Hematopoietic multipotent progenitor cell treated with erythropoietin and hydrocortisone succinate and interleukin-3 and kit ligand, for 4 days (in vitro differentiated cells): ENCODE measurements around the gene NTRK3.

ENCODE experiments used
- DNase-seq: peaks from one replicate; pipeline ENCODE4 v3.0.0-alpha.2; 2015

The NTRK3 gene

DNA sequence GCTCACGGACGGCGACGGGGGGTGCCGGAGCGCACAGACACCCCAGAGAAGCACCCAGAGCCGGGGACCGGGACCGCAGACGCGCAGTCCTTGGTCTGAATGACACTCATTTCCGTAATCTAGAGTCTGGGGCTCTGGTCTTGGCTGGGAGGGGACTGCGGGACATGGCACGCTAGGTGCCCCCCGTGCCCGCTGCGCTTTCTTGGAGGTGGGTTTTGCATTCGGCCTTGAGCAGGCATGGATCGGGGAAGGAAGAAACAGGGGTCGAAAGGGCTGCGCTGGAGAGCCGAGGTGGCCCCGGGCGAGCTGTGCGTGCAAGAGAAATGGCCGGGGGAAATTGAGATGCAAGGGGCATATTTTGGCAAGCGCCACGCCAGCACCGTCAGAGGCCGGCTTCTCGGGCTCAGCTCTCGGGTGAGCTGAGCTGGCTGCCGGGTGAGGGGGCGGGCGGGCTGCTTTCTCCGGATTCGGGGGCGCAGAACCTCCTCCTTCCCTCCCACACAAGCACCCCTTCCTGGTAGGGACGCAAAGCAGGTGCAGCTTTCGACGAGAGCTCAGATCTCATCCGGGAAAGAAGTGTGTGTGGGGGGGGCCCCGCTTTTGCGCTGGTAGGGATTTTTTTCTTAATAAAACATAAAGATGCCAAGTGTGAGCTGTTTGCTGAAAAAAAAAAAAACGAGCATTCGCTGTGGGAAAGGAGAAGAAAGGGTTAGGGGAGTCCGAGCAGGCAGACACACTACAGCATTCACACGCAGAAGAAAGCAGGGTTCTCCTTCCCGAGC is 963 bp upstream of the NTRK3 start:
- DNase-seq = peak; percentile 11

- DNase-seq = no peak
These were observed 858 bp downstream of the NTRK3 start for GRCh38 chr15:88255484-88256278.

GRCh38 chr15:88255087-88255483 is 1.5 kb downstream of the NTRK3 start:
- no peak for DNase-seq

- DNase-seq = no peak
These were observed 4.1 kb downstream of the NTRK3 start for GRCh38 chr15:88252441-88252840.

- no peak for DNase-seq
These were observed 5.7 kb downstream of the NTRK3 start for GRCh38 chr15:88250826-88251225.

DNA sequence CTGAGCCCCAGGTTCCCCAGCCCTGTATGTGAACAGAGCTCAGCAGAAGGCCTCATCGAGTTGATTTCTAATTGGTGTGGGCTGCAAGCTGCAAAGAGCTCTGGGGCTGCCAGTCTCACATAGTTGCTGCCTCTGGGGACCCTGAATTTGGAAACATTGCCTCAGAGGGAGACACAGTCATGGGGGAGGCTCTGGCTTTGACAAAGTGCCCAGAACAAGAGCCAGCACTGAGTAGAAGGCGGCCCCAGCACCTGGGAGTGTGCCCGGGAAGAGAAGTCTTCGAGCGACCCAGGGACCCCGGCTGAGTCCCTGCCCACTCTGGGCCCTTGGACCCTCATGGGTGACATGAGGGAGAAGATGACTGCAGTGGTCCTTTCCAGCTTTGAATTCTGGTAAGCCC is 7.3 kb downstream of the NTRK3 start:
- DNase-seq = no peak

DNA sequence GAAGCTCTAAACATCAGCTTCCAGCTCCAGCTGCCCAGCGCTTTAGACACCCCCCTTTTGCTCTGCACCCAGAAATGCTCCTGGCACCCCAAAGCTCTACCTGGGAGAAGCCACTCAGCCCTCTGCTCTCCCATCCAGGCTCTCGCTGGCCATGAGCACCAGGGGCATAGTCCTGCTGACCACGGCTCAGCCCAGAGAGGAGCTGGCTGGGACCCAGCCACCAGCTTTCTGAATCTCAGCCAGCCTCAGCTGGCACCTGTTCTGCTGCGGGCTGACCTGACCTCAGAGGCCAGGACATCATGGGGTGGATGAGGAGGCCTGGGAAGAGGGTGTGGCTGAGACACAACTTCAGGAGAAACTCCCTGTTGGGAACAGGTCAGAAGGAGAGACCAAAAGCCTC is 8.6 kb downstream of the NTRK3 start:
- DNase-seq = no peak

- DNase-seq = peak; percentile 89
These were observed 9.7 kb downstream of the NTRK3 start for GRCh38 chr15:88246666-88247446.

DNA sequence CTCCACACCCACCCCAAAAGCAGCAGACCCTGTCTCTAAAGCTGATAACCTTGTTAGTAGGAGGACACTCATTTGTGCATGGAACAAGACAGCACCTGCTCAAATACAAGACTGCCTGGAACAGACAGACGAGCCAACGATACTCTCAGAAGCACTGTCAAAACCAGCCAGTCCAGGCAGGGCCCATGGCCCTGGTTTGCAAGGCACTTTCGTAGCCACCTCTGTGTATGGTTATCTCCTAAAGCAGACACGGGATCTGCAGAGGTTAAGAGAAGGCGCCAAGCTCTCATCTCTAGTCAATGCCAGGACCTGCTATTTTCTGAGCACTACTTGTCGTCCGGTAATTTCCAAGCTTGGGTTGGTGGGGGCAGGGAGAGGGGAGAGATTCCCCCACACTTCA is 10.5 kb downstream of the NTRK3 start:
- DNase-seq = no peak

DNA sequence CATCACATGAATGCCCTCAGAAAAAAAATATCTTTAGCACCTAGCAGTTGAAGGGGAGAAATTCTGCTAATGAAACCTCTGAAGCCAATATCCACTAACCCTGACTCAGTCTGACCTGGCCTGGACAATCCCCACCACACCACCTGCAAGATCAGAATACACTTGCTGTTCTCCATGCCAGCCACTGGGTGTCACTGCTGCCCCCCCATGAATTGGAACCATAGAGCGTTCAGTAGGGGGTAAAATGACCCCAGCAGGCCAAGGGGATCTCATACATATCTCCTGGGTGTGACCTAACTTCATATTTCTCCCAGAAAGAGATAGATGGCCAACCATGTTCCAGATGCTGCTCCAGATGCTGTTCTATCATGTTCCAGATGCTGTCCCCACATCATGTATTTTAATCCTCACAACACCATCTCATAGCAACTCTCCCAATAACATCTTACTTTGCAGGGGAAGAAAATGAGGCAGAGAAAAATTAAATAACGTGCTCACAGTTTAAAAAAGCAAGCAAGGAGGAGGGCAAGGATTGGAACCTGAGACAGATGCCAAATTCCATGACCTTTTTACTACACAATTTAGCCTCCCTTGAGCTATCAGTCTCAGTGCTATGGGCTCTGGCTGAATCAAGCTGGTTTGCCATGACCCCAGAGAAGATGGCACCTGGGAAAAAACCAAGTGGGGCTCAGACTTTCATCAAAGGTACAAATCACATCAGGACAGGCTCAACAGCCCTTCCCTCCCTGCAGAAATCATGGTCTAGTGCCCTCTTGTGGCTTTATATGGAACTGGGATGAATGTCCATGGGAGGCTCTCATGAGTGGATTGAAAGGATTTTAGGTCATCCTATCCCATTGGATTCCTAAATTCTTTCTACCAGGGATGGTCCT is 12.4 kb downstream of the NTRK3 start:
- peak; percentile 62 for DNase-seq

DNA sequence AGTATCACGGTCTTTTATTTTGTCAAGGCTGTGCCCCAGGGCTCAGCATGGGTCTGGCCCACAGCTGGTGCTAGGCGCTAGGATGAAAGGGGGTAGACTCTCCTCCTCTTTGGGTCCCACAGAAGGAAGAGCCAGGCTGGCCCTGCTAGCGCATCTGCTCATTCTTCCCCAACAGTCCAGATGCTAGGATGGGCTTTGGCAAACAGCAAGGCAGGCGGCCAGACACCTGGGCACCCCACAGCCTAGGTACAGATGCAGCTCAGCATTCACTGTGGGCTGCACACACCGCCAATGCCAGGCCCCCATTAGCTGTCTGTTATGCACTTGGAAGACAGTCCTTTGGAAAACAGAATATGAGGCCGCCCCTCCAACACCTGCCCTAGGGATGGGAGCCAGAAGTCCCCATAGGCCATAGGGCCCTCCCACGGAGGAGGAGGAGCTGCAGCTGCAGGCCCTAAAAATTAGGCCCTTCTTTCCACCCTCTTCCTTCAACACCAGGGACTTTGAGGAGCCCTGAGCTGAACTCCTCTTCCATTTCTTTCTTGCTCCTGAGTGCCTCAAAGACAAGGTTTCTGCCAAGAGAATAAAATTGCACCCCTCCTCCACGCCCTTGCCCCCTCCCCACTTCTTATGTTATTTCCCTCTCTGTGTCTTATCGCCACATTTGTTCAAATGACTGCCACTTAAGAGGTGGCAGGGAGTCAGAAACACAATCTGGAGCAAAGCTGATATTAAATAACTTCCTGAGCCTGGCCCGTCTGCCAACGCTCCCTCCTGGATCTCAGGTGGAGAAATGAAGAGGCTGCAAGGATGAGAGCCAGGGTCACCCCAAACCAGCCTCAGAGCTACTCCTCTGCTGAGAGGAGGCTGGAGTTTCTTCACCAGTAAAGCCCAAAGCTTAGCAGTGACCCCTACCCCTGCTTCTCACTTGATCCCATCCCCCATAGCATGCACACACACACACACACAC is 13.7 kb downstream of the NTRK3 start:
- no peak for DNase-seq

DNA sequence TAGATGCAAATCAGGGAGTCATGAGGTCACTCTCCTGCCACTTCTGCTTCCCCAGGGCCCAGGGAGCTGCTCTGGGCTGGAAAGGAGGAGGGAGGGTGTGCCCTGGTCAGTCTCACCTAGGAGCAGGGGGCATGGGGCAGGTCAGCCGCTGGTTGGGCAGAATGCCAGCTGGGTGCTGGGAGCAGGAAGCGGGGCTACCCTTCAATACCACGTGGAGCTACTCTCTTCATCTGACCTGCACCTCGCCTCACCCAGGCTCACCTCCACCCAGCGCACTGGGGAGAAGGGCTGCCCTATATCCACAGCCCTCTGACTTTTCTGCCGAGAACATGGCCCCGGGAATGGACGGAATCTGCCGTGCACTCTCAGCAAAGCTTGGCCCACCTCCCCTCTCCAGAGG is 15.1 kb downstream of the NTRK3 start:
- DNase-seq = no peak

DNA sequence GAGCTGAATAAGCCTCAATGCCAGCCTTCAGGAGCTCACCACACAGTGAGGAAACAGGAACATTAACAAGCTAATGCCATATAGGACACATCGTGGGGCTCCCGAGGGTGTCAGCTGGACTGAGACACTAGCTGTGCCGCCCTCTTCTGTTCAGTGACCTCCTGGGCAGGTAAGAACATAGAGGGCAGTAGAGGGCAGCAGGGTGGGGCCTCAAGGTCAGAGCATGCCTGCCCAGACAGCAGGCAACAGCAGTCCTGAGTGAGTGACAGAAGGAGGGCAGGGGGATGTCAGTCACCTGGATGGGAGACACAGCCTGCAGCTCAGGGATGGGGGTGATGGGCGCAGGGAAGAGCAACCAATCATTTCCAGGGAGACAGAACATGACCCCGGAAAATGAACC is 15.5 kb downstream of the NTRK3 start:
- DNase-seq = no peak

- DNase-seq = no peak
These were observed 16.9 kb downstream of the NTRK3 start for GRCh38 chr15:88239594-88239993.

DNA sequence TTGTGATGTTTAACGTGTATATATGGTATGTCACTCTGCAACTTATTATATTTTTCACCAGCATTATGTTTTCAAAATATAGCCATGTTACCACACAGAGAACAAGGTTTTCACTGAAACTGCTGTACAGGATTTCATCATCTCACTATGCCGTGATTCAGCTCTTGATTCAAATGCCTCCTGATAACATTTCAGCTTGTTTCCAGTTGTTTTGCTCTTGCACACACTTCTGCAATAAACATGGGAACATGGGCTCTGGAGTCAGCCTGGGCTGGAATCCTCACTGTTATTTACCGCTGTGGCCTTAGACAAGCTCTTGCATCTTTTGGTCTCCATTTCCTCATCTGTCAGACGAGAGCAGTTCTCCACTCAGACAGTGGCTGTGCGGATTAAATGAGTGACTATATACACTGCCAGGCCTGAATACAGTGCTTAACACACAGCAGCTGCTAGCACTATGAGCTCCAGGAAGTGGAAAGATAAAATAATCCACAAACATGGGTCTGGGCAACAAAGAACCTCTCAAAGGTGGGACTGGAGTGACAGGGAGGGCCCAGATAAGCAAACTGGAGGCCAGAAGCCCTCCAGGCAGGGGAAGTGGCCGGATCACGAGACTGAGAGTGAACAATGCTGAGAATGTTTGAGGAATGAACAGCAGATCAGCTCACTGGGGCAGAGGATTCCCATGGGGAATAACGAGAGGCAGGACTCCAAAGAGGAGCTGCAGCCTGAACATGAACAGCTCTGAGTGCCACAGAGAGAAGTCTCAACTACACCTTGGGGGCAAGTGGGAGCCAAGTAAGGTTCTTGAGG is 17.7 kb downstream of the NTRK3 start:
- peak; percentile 28 for DNase-seq

GRCh38 chr15:88234711-88235110 is 21.8 kb downstream of the NTRK3 start:
- DNase-seq = no peak

DNA sequence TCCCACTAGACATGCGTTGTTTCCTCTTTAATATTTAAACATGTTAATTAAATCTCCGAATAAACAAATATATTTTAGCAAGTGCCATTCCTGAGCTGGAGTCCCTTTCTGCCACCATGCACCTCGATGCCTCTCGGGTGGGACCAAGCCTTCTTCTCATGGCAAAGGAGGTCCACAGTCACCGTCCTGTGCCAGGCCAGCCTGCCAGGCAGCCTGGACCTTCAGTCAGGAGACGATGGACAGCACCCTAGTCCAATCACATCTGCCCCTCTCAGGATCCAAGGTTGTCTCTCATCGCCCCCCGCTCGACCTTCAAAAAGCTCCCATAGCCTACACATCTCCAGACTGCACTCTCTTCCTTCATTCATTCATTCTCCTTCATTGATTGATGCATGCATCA is 22.6 kb downstream of the NTRK3 start:
- no peak for DNase-seq

DNA sequence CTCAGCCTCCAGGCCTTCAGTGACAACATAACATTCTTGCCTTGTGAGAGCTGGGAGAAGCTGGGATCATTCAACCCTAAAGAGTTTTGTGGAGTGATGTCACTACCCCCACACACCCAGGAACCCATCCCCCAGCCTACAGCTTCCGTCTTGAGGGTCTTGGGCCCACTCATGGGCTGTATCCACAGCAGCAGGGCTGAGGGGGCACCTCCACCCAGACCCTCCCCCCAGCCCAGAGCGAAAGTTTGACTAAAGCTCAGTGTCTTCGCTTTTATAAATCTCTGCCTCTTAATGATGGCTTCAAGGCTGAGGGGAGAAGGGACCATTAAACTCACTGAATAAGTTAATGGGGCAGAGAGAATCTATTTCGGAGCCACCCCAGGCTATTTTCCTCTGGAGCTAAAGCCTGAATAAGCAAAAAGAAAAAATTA is 23.8 kb downstream of the NTRK3 start:
- DNase-seq = no peak

GRCh38 chr15:88231909-88232644 is 24.5 kb downstream of the NTRK3 start:
- no peak for DNase-seq

DNA sequence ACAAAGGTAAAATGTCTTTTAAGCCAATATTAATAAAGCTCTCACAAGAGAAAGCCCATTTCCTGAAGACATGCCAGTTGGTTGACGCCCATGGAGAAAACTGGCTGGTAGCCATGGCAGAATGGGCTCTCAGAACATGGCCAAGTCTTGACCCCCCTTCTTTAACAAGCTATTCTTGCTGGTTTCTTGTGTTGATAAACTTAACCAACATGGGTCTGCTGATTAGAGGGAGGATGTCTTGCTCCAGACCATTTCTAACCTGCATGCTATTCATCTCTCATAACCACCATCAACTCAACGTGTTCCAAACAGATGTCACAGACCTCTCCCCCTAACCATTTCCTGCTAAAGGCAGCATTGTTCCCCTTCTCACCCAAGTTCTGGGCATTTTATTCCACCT is 25.7 kb downstream of the NTRK3 start:
- peak; percentile 81 for DNase-seq
